ENCODE measurements around the gene CAPN9.

GRCh38 chr1:230747890-230748800 lies 957 bp downstream of the CAPN9 start:
- TF ChIP-seq CTCF (IDR thresholded peaks at IDR 0.05) (no peak), EZH2 (IDR thresholded peaks at IDR 0.05) (no peak)

Data from neural progenitor cell (in vitro differentiated cells).